Measurements from ENCODE around the gene COL18A1. TPM values are rescaled to one million over a fixed set of nuclear protein-coding genes. Genes with fewer than 3 reads are reported as not detected.

Gene COL18A1
- polyA plus RNA-seq, 1 of the 3 experiments (the other 2 are of a cell fraction) = 118 TPM

GRCh38 chr21:45386728-45387371 is 18.1 kb upstream of the COL18A1 start:
- Histone ChIP-seq H3K79me2 (ENCODE audit: insufficient read depth) (no peaks in the 10 kb centered on the region), H3K36me3 (replicated peaks in 1 of 2; ENCODE audit: control insufficient read depth in 1 of 2, insufficient read depth in 2 of 2, low read length in 1 of 2) (no peaks in the 10 kb centered on the region), H3K4me3 (ENCODE audit: low read depth in 2 of 2, low read length in 1 of 2) (no peak overlapping the region), H3K9me3 (no peaks in the 10 kb centered on the region), H4K20me1 (ENCODE audit: insufficient read depth) (no peaks in the 10 kb centered on the region), H3F3A (replicated peaks; ENCODE audit: insufficient read depth) (no peaks in the 10 kb centered on the region), H3K27ac (ENCODE audit: low read depth in 2 of 2, low read length in 1 of 2) (peak overlapping the region in 1 of 2 experiments; percentile 41; a peak in 3 of 4 replicates), H3K9ac (no peak overlapping the region), H3K27me3 (ENCODE audit: insufficient read depth) (no peaks in the 10 kb centered on the region), H2AFZ (ENCODE audit: low read depth) (peak overlapping the region; percentile 31; the same call in 1 of the 2 replicates), H3K4me2 (peak overlapping the region; percentile 27; the same call in 1 of the 2 replicates), H3K4me1 (ENCODE audit: control insufficient read depth in 1 of 2, insufficient read depth in 2 of 2, low read depth in 1 of 2, low read length in 1 of 2) (peaks cover 9 to 13% of the 10 kb centered on the region in 2 experiments; a peak in 2 of 4 replicates), H3K9me2 (no peaks in the 10 kb centered on the region)
- ChIA-PET CTCF (interaction anchor here (0.7 to 1.0 kb wide), 4 partner anchors 10 to 40 kb away, joined by 3 read pairs; no protein-coding TSS in a partner anchor), POLR2A (no interaction called here)
- peak; percentile 61 for DNase-seq
- WGBS (ENCODE audit: low lambda C conversion rate) = 53% methylated on average over 12 of the region's 20 CpGs
- TF ChIP-seq NFIC (IDR thresholded peaks at IDR 0.05; ENCODE audit: borderline replicate concordance) = peak; percentile 48; the same call in 1 of the 2 replicates
- no peak for TF ChIP-seq NRF1 (IDR thresholded peaks at IDR 0.05; ENCODE audit: low read depth, low read length)
- no peak for TF ChIP-seq RFX5 (IDR thresholded peaks at IDR 0.05; ENCODE audit: low read length)
- TF ChIP-seq RAD21 (IDR thresholded peaks at IDR 0.05; ENCODE audit: low read length) = no peak; the same call in 1 of the 2 replicates
- TF ChIP-seq GATA2 (CRISPR knock-in tag; IDR thresholded peaks at IDR 0.05) = no peak
- no peak for TF ChIP-seq TEAD4 (IDR thresholded peaks at IDR 0.05; ENCODE audit: borderline replicate concordance, insufficient read depth)
- peak; percentile 43 for TF ChIP-seq CTCF (IDR thresholded peaks at IDR 0.05)
- TF ChIP-seq CHD2 (IDR thresholded peaks at IDR 0.05; ENCODE audit: low read length, partially characterized antibody) = no peak
- no peak for TF ChIP-seq MEF2A (IDR thresholded peaks at IDR 0.05; ENCODE audit: borderline replicate concordance, low read depth)
- 0 out of 2 replicates have a peak, but pooled peaks have one; percentile 13 for TF ChIP-seq GABPA (IDR thresholded peaks at IDR 0.05; ENCODE audit: low read depth)
- TF ChIP-seq ELF1 (IDR thresholded peaks at IDR 0.05) = no peak
- no peak for TF ChIP-seq FOXM1 (IDR thresholded peaks at IDR 0.05; ENCODE audit: low read depth)
- TF ChIP-seq EZH2phosphoT487 (IDR thresholded peaks at IDR 0.05; ENCODE audit: borderline replicate concordance, low read depth) = no peak
- TF ChIP-seq MXI1 (IDR thresholded peaks at IDR 0.05; ENCODE audit: low read depth, low read length) = no peak
- no peak for TF ChIP-seq USF2 (IDR thresholded peaks at IDR 0.05; ENCODE audit: borderline replicate concordance, low read depth, low read length)
- no peak; the same call in 1 of the 2 replicates for TF ChIP-seq JUND (IDR thresholded peaks at IDR 0.05)
- no peak; the same call in 1 of the 2 replicates for TF ChIP-seq TAF1 (IDR thresholded peaks at IDR 0.05; ENCODE audit: borderline replicate concordance, low read depth, low read length)
- no peak for TF ChIP-seq SMC3 (IDR thresholded peaks at IDR 0.05; ENCODE audit: low read depth, low read length)
- TF ChIP-seq YY1 (IDR thresholded peaks at IDR 0.05; ENCODE audit: low read depth) = no peak
- TF ChIP-seq FOSL2 (IDR thresholded peaks at IDR 0.05; ENCODE audit: borderline replicate concordance, low read depth) = peak; percentile 79; the same call in 1 of the 2 replicates
- no peak for TF ChIP-seq SIN3A (IDR thresholded peaks at IDR 0.05; ENCODE audit: borderline replicate concordance, low read depth, low read length)
- TF ChIP-seq FOXJ3 (CRISPR knock-in tag; IDR thresholded peaks at IDR 0.05) = no peak
- no peak for TF ChIP-seq RXRA (IDR thresholded peaks at IDR 0.05; ENCODE audit: borderline replicate concordance, low read depth)
- no peak for TF ChIP-seq ZBTB33 (IDR thresholded peaks at IDR 0.05; ENCODE audit: borderline replicate concordance, low read depth)
- TF ChIP-seq REST (IDR thresholded peaks at IDR 0.05; ENCODE audit: low read depth, low read length) = no peak
- TF ChIP-seq MAX (IDR thresholded peaks at IDR 0.05; ENCODE audit: low read depth) = peak; percentile 70
